Measurements from ENCODE around the gene GLI1.

- TF ChIP-seq CTCF (IDR thresholded peaks at IDR 0.05; ENCODE audit: low read length) (no peak), EZH2 (IDR thresholded peaks at IDR 0.05; ENCODE audit: borderline replicate concordance, low read length) (no peak)
These were observed 4.8 kb upstream of the GLI1 start, which contains the start of gene INHBE for GRCh38 chr12:57454566-57455373.
